Measurements from ENCODE around the gene PTPRK.

The PTPRK gene

GRCh38 chr6:128368213-128368944 is 152.0 kb downstream of the PTPRK start:
- TF ChIP-seq CTCF (conservative IDR thresholded peaks at IDR 0.05) (no peak), ZFX (IDR thresholded peaks at IDR 0.05) (no peak)

DNA sequence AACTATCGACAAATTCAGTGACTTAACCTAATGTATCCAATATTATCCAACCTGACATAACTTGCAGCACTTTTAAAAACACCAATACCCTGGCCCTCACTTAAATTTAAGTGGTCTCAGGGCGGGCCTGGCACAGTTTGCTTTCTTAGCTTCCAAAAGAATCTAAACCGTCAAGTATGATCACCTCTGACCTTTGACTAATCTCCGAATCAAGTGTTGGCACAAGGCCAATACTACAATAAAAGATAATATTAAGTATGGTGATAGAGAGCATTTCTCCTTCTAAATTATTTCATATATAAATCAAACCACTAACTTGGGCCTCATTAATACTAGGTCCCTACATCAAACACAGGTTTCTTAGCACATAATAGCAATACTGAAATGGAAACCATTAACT is 153.0 kb downstream of the PTPRK start:
- no peak for TF ChIP-seq ZFX (IDR thresholded peaks at IDR 0.05)
- no peak for TF ChIP-seq CTCF (conservative IDR thresholded peaks at IDR 0.05)
- H3K27ac ChIP-seq = no peak overlapping the region

More at GRCh38 chr6:128368213-128368944, 152.0 kb downstream of the PTPRK start:
- H3K27ac ChIP-seq = no peak overlapping the region

GRCh38 chr6:128365520-128366160 is 154.8 kb downstream of the PTPRK start:
- no peak for TF ChIP-seq ZFX (IDR thresholded peaks at IDR 0.05)
- no peak for TF ChIP-seq CTCF (conservative IDR thresholded peaks at IDR 0.05)
- no peak overlapping the region for H3K27ac ChIP-seq

GRCh38 chr6:128364766-128365519 is 155.5 kb downstream of the PTPRK start:
- TF ChIP-seq CTCF (conservative IDR thresholded peaks at IDR 0.05) = no peak
- TF ChIP-seq ZFX (IDR thresholded peaks at IDR 0.05) = no peak
- no peak overlapping the region for H3K27ac ChIP-seq

DNA sequence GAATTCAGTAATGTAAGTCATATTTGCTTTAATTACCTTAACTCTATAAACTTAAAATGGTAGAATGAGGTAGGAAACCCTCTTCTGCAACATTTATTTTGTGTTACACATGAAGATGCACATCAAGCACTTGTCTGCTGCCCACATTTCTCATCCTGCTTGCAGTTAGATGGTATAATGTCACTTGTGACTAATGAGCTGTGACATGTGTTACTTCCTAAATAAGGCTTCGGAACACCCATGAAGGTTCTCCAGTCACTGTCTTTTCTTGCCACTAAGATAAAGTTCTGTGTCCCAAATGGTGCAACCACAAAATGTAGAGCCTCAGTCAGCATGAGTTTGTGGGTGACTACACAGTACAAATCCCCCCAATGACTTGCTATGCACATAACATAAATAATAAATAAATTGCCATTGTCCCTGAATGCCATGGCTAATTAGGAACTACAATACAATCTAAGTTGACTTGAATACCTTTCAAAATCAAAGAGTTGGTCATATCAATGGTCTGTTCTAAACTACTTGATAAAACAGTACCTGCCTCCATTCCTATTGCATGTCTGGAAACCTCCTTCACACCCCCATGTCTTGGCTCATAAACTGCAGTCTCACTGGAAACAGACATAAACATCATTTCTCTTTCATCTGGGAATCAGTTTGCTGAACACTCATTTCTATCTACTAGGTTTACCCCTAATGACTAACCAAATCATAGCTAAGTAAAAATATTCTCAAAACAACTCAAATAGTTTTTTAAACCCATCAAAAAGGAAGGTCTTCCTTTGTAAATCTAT is 157.2 kb downstream of the PTPRK start:
- no peak overlapping the region for H3K27ac ChIP-seq
- TF ChIP-seq CTCF (conservative IDR thresholded peaks at IDR 0.05) (no peak), ZFX (IDR thresholded peaks at IDR 0.05) (no peak)

- TF ChIP-seq CTCF (conservative IDR thresholded peaks at IDR 0.05) (no peak), ZFX (IDR thresholded peaks at IDR 0.05) (no peak)
- no peak overlapping the region for H3K27ac ChIP-seq
Measured at GRCh38 chr6:128361378-128361777, 159.0 kb downstream of the PTPRK start.
